ENCODE measurements around the gene MED13L.

DNA sequence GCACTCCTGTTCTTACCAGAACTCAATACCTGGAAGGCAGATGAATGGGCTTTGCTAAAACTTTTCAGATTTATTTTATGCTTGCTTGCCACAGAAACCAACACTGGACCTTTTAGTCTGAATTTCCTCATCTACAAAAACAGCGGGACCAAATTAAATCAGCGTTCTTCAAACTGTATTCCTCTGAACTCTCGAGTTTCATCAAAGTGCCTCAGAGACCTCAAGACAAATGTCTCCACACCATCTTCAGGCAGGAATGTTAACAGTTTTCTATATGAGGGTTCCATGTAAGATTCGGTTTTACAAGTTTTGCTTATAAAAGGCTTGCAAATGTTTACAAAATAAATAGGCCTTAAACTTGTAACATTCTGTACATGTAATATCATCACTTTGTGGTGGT, 74.6 kb downstream of the MED13L start:
- TF ChIP-seq, protein P1, sequence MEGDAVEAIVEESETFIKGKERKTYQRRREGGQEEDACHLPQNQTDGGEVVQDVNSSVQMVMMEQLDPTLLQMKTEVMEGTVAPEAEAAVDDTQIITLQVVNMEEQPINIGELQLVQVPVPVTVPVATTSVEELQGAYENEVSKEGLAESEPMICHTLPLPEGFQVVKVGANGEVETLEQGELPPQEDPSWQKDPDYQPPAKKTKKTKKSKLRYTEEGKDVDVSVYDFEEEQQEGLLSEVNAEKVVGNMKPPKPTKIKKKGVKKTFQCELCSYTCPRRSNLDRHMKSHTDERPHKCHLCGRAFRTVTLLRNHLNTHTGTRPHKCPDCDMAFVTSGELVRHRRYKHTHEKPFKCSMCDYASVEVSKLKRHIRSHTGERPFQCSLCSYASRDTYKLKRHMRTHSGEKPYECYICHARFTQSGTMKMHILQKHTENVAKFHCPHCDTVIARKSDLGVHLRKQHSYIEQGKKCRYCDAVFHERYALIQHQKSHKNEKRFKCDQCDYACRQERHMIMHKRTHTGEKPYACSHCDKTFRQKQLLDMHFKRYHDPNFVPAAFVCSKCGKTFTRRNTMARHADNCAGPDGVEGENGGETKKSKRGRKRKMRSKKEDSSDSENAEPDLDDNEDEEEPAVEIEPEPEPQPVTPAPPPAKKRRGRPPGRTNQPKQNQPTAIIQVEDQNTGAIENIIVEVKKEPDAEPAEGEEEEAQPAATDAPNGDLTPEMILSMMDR (IDR thresholded peaks at IDR 0.05): no peak
- TF ChIP-seq EZH2 (IDR thresholded peaks at IDR 0.05; ENCODE audit: borderline replicate concordance, insufficient read depth, low read depth, low read length, poor library complexity, severe bottlenecking): no peak

Measured in B cell (primary cell).